ENCODE measurements around the gene PALLD.

The PALLD gene

DNA sequence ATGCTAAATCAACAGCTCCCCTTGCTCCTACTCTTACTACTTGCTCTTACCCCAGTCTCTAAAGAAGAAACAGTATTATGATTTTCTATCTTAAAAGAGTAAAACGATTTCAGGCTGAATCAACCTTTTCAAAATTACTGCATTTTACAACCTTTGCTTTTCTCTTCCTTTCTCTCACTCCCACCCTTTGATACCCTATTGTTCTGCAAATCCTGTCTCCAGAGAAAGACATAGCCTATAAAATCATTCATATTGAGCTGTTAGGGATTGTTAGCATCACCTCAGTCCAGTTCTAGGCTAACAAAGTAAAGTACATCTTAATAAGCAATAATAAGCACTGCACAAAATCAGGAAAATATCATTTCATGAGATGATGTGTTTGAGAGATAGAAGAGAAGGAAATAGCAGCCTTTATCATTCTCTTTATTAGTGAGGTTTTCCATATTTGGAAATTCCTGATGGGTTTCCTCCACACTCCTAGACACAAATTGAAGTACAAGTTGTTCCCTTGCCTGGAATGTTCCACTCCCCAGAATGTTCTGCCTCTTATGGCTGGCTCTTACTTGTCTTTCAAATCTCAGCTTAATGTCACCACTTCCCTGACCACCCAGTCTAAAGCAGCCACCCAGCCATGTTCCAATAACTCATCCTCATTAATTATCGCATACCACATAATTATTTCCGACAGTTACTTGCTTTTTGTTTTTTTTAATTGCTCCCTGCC lies 219.7 kb downstream of the PALLD start:
- Histone ChIP-seq H3K9me3 (ENCODE audit: severe bottlenecking) (no peaks in the 10 kb centered on the region), H3K27ac (ENCODE audit: poor library complexity, severe bottlenecking) (peak overlapping the region; percentile 24), H3K4me3 (ENCODE audit: severe bottlenecking) (no peak overlapping the region), H3K36me3 (ENCODE audit: low read depth) (peaks cover 4% of the 10 kb centered on the region; the same call in 1 of the 2 replicates), H3K27me3 (ENCODE audit: insufficient read depth, poor library complexity, severe bottlenecking) (no peaks in the 10 kb centered on the region), H3K4me1 (ENCODE audit: insufficient read depth, poor library complexity, severe bottlenecking) (peaks cover 12% of the 10 kb centered on the region)
- no peak for DNase-seq (ENCODE audit: low spot score)
- ATAC-seq (ENCODE audit: low read depth): no peak
- TF ChIP-seq, protein P1, sequence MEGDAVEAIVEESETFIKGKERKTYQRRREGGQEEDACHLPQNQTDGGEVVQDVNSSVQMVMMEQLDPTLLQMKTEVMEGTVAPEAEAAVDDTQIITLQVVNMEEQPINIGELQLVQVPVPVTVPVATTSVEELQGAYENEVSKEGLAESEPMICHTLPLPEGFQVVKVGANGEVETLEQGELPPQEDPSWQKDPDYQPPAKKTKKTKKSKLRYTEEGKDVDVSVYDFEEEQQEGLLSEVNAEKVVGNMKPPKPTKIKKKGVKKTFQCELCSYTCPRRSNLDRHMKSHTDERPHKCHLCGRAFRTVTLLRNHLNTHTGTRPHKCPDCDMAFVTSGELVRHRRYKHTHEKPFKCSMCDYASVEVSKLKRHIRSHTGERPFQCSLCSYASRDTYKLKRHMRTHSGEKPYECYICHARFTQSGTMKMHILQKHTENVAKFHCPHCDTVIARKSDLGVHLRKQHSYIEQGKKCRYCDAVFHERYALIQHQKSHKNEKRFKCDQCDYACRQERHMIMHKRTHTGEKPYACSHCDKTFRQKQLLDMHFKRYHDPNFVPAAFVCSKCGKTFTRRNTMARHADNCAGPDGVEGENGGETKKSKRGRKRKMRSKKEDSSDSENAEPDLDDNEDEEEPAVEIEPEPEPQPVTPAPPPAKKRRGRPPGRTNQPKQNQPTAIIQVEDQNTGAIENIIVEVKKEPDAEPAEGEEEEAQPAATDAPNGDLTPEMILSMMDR (IDR thresholded peaks at IDR 0.05; ENCODE audit: poor library complexity, severe bottlenecking): no peak

DNA sequence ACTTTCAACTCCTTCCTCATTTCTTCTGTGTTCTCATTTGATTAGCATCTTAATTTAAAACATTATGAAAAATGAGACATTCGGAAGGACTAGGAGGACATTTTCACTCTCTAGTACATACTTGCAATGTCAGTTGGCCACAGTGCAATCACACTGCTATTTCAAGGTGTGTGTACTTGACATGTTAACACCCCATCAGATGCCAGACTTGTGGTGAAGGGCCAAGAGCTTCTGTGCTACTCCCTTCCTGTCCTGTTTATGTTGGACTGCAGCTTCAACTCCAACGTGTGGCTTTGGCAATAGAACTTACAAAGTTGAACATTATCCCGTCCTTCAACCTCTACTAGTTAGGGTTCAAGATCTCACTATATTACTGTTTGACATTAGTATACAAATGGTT lies 221.0 kb downstream of the PALLD start:
- no peaks in the 10 kb centered on the region for H3K36me3 ChIP-seq (ENCODE audit: low read depth)
- no peaks in the 10 kb centered on the region for H3K27me3 ChIP-seq (ENCODE audit: insufficient read depth, poor library complexity, severe bottlenecking)
- ATAC-seq (ENCODE audit: low read depth) (no peak), DNase-seq (ENCODE audit: low spot score) (no peak)
- no peak overlapping the region for H3K4me3 ChIP-seq (ENCODE audit: severe bottlenecking)
- TF ChIP-seq, protein P1 (IDR thresholded peaks at IDR 0.05; ENCODE audit: poor library complexity, severe bottlenecking): no peak
- H3K9me3 ChIP-seq (ENCODE audit: severe bottlenecking): no peaks in the 10 kb centered on the region
- no peak overlapping the region for H3K27ac ChIP-seq (ENCODE audit: poor library complexity, severe bottlenecking)
- peaks cover 7% of the 10 kb centered on the region for H3K4me1 ChIP-seq (ENCODE audit: insufficient read depth, poor library complexity, severe bottlenecking)

DNA sequence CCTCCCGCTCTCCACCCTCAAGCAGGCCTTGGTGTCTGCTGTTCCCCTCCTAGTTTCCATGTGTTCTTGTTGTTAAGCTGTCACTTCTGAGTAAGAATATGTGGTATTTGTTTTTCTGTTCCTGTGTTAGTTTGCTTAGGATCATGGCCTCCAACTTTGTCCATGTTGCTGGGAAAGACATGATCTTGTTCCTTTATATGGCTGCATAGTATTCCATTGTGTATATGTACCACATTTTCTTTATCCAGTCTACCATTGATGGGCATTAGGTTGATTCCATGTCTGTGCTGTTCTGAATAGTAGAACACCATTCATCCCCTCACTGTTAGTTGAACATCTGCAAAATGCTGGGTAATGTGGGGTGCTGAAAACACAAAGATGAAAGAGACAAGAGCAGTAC lies 222.9 kb downstream of the PALLD start:
- H3K9me3 ChIP-seq (ENCODE audit: severe bottlenecking): no peaks in the 10 kb centered on the region
- ATAC-seq (ENCODE audit: low read depth) (no peak), DNase-seq (ENCODE audit: low spot score) (no peak)
- TF ChIP-seq, protein P1 (IDR thresholded peaks at IDR 0.05; ENCODE audit: poor library complexity, severe bottlenecking): no peak
- H3K27ac ChIP-seq (ENCODE audit: poor library complexity, severe bottlenecking): no peak overlapping the region
- H3K36me3 ChIP-seq (ENCODE audit: low read depth): no peaks in the 10 kb centered on the region
- H3K4me1 ChIP-seq (ENCODE audit: insufficient read depth, poor library complexity, severe bottlenecking): peaks cover 7% of the 10 kb centered on the region
- H3K4me3 ChIP-seq (ENCODE audit: severe bottlenecking): no peak overlapping the region
- H3K27me3 ChIP-seq (ENCODE audit: insufficient read depth, poor library complexity, severe bottlenecking): no peaks in the 10 kb centered on the region

DNA sequence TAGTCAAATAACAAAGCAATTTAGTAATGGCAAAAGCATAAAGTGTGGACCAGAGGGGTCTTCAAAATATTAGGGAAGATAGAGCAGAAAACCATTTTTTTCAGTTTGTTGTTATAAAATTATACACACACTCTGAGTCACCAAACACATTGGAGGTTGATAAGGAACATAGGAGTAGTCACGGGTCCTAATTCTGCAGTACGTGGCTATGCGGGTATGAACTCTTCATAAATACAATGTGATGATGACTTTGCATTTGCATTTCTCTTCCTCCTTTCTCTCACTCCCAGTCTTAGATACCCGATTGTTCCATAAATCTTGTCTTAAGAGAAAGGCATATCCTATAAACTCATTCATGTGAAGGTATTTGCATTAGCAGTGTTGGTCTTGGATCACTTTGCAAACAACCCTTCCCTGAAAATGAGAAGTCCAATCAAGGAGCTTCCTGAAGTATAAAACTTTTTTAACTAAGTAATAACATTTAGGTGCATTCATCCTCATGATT lies 223.6 kb downstream of the PALLD start:
- TF ChIP-seq, protein P1 (IDR thresholded peaks at IDR 0.05; ENCODE audit: poor library complexity, severe bottlenecking): no peak
- no peak for ATAC-seq (ENCODE audit: low read depth)
- Histone ChIP-seq H3K4me3 (ENCODE audit: severe bottlenecking) (no peak overlapping the region), H3K9me3 (ENCODE audit: severe bottlenecking) (no peaks in the 10 kb centered on the region), H3K27me3 (ENCODE audit: insufficient read depth, poor library complexity, severe bottlenecking) (no peaks in the 10 kb centered on the region), H3K27ac (ENCODE audit: poor library complexity, severe bottlenecking) (no peak overlapping the region), H3K4me1 (ENCODE audit: insufficient read depth, poor library complexity, severe bottlenecking) (peaks cover 7% of the 10 kb centered on the region), H3K36me3 (ENCODE audit: low read depth) (no peaks in the 10 kb centered on the region)
- no peak for DNase-seq (ENCODE audit: low spot score)

DNA sequence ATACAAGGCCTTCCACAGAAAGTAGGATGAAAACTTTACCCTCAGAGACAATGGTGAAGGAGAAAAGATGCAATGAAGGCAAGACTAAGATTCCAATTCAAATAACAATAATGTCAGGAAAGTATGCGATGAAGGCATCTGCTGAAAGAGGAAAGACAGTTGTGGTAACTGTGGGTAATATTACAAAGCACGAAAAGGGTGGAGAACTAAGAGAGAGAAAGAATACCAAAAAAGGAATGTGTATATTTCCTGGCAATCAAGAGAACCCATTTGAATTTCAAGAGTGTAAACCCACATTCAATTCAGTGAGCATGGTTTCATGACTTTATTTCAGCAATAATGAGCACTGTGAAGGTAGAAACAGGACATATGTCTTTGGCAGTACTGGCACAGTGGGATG lies 225.5 kb downstream of the PALLD start:
- no peaks in the 10 kb centered on the region for H3K36me3 ChIP-seq (ENCODE audit: low read depth)
- no peak overlapping the region for H3K27ac ChIP-seq (ENCODE audit: poor library complexity, severe bottlenecking)
- no peak overlapping the region for H3K4me3 ChIP-seq (ENCODE audit: severe bottlenecking)
- no peaks in the 10 kb centered on the region for H3K4me1 ChIP-seq (ENCODE audit: insufficient read depth, poor library complexity, severe bottlenecking)
- DNase-seq (ENCODE audit: low spot score) (no peak), ATAC-seq (ENCODE audit: low read depth) (no peak)
- TF ChIP-seq, protein P1 (IDR thresholded peaks at IDR 0.05; ENCODE audit: poor library complexity, severe bottlenecking): no peak
- peaks cover 3% of the 10 kb centered on the region for H3K9me3 ChIP-seq (ENCODE audit: severe bottlenecking)
- H3K27me3 ChIP-seq (ENCODE audit: insufficient read depth, poor library complexity, severe bottlenecking): no peaks in the 10 kb centered on the region

Measured in RWPE2 (cell line).